Stimulated activated CD4-positive, alpha-beta T cell treated with anti-CD3 and anti-CD28 coated beads, Interleukin-4, amount 100 ng/mL, for 1 hour (primary cell): Measurements from ENCODE around the gene RIN3.

Experiments used
- DNase-seq: peaks from one replicate; pipeline ENCODE4 v3.0.0-alpha.2; 2020

The RIN3 gene

DNA sequence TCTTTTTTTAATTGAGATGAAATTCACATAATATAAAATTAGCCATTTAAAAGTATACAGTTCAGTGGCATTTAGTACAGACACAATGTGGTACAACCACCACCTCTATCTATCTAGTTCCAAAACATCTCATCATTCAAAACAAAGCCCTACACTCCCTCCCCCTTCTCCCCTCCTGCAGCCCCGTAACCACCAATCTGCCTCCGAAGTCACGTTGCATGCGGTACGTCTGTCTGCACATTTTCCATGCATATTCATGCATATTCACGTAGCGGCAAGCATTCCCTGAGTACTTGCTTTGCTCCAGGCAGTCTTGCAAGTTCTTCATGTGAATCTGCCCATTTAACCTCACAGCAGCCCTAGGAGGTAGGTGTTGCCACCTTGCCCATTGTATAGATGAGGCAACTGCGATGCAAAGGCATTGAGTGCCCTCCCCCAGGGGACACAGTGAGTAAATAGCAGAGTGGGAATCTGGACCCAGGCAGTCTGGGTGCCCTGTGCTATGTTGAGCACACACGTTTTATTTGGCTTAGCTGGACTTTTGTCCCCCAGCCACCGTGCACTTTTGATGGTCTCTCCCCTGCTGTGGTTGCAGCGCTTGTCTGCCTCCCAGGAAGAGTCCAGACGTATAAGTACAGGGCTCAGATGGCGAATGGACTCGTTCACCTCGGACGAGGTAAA, 43.4 kb downstream of the RIN3 start:
- DNase-seq: no peak

DNA sequence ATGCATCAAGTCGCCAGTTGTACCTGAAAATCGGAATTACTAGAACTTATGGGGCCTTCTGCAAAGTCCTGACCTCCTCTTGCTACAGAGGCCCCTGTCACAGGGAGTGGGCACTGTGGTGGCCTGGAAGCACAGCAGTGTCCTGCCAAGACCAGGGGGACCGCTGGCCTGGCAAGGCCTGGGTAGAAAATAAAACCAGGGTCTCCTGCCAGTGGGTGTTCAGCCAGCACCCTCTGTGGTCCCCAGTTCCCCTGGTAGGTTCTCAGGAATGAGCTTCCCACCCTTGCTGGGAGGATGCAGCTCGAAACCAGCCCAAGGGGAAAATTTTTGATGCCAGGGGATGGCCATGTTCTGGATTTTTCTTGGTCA, 43.9 kb downstream of the RIN3 start:
- DNase-seq: no peak

DNA sequence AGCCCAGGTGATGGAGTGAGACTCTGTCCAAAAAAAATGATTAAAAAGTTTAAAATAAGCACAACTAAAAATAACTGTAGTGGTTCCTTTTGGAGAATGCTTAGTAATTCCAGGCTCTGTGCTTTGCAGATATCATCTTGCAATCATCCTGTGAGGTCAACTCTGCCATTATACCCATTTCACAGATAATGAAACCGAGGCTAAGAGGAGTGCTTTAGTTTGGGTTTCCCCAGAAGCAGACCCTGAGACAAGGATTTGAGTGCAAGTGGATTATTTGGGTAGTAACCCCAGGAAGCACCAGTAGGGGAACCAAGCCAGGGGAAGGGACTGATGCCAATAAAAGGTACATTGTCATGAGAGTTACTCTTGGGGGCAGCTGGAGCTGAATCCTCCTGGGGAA, 44.7 kb downstream of the RIN3 start:
- DNase-seq: no peak

DNA sequence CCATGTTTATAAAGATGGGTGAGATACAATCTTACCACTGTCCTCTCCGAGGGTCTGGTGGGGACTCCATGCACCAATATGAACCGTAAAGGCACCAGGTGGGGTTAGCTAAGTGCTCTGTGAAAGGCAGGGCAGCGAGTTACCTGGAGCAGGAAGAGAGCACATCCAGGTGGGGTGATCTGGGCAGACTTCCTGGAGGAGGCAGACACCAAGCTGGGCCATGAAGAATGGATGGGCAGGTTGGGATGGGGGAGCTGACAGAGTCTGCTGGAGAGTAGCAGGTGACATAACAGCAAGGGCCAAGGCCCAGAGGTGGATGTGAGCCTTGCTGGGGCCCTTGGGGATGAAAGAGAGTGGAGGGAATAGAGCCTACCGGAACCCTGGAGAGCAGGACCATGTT, 45.9 kb downstream of the RIN3 start:
- DNase-seq: no peak

DNA sequence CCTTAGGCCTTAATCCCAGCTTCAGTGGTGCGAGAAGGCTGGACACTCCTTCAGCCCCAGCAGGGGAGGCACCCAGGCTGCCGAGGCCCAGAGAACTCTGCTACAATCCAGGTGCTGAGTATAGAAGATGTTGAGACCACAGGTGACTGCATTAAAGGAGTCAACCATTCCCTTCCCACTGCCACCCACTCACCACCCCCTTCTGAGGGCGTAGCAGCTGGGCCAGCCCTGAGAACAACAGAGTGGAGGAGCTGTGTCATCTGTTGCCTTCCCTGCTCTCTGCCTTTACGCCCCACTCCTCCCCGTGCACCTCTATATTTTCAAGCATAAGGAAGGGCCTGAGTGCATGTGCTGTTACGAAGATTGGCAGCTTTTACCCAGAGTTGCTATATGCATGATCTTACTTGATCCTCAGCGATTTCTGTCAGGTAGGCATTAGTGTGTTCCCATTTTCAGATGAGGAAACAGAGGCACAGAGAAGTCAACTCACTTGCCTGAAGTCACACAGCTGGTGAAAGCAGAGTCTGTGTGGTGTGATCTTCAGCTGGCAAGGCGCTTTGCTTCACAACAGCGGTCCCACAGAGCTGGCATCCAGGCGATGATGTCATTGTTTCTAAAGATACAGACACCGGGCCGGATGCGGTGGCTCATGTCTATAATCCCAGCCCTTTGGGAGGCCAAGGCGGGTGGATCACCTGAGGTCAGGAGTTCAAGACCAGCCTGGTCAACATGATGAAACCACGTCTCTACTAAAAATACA, 46.7 kb downstream of the RIN3 start:
- DNase-seq: no peak

DNA sequence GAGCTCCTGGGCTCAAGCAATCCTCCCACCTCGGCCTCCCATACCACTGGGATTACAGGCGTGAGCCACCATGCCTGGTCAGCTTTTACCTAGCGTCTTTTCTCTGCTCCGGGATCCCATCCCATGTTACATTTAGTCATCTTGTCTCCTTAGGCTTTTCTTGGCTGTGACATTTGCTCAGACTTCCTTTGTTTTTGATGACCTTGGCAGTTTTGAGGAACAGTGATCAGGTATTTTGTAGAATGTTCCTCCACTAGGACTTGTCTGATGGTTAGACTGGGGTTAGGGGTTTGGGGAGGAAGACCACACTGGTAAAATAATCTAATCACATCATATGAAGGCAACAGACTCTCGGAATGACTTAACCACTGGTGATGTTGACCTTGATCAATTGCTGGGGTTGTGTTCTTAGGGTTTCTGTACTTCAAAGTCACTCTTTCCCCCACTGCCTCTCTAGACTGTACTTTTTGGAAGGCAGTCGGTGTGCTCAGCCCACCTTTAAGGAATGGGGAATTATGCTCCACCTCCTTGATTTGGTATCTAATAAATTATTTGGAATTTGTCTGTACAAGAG, 48.4 kb downstream of the RIN3 start:
- DNase-seq: no peak

DNA sequence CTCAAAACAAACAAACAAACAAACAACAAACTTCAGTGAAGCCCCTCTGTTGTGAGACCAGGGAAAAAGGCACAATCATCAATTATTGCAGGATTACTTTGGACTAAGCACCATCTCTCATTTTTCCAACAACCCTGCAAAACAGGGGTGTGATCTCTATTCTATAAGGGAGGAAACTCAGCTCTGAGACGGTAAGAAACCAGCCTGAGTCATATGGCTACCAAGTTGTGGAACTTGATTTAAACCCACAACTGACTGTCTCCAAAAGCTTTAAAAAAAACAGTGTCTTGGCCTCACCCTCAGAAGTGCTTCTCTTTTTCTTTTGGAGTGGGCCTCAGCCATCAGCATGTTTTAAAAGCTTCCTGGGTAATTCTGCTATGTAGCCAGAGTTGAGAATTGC, 49.8 kb downstream of the RIN3 start:
- DNase-seq: no peak

DNA sequence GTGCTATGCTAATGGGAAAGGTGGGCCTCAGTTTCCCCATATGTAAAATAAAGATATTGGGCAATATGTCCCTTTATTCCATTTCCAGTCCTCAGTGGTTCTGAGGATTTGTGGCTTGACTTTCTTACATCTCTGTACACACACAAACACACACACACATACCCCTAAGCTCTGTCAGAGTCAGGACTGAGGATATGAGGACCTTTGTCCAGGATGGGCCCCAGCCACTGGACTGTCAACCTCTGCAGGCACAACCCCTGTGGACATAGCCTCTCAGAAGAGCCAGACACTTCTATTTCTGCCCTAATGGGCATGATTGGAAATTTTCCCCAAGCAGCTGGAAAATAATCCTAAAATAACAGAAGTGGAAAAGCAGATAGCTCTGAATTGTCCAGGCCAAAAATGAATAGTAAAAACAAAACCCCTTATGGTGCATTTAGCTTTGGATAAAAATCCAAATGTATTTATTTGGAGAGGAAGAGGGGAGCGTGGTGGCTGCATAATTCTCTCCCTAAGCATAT, 50.2 kb downstream of the RIN3 start:
- DNase-seq: no peak

DNA sequence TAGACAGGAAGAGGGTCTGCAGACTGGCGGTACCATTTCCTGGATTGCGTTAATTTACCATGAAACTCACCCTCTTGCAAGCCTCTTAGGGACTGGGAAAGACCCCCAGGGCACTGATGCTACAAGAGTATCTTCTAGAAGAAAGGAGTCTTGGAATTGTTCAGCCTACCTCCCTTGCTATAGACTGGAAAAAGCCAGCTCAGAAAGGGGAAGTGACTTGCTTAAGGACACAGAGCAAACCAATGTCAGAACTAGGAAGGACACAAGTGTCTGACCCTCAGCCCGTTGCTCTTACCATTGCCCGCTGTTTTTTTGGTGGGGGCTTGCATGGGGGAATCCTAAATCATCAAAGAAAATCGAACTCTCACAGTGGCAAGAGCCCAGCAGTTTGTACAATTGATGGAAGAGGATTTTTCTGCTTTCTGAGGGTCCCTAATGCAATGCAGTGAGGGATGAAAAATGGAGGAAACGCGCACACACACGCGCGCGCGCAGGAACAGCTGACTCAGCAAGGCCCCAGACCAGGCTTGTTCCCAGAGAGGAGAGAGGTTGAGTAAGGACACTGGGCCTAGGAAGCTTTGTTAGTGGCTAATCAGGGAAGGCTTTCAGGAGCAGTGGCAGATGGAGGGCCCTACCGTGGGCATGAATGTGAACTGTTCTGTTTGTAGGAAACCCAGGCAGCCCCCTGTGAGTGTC, 50.9 kb downstream of the RIN3 start:
- no peak for DNase-seq

DNA sequence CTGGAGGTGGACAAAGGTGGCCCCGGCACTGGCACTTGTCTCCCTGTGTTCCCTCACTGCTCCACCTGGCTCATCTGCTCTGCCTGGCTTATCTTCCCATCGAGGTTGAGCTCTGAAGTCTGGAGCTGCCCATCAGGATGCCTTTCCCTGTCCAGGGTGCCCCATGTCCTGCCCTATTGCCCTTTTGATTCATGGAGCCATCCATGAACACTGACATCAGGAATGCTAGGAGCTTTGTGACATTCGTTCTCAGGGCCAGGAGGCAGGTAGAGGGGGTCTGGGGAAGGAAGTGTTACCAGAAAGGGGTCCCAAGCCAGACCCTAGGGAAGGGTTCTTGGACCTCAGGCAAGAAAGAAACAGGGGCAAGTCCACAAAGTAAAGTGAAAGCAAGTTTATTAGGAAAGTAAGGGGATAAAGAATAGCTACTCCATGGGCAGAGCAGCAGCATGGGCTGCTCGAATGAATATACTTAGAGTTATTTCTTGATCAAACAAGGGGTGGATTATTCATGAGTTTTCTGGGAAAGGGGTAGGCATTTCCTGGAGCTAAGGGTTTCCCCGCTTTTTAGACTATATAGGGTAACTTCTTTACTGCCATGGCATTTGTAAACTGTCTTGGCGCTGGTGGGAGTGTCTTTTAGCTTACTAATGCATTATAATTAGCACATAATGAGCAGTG, 51.6 kb downstream of the RIN3 start:
- no peak for DNase-seq

DNA sequence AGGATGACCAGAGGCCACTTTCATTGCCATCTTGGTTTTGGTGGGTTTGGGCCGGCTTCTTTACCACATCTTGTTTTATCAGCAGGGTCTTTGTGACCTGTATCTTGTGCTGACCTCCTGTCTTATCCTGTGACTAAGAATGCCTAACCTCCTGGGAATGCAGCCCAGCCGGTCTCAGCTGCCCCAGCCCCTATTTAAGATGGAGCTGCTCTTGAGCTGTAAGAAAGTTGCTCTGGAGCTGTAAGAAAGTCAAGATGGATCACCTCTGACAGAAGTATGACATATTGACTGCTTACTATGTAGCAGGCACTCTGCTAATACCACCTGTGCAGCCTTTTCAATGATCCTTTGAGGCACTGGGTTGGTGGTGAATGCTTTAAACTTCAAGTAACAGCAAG, 52.1 kb downstream of the RIN3 start:
- DNase-seq: no peak

DNA sequence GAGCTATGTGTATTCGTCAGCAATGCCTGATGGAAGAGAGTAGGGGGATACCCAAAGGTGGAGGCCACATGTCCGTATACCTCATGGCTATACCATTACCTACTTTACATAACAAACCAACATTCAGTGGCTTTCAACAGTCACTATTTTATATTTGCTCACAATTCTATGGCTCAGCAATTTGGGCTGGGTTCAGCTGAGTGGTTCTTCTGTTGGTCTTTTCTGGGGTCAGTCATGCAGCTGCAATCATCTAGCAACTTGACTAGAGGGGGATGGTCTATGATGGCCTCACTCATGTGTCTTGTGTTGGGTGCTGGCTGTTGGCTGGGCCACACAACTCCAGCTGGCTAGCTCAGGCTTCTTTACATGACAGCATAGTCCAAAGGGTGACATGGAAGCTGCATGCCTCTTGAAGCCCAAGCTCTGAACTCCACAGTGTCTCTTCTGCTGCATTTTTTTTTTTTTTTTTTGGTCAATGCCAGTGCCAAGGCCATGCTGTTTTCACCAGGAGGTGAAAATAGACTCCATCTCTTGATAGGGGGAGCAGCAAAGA, 53.7 kb downstream of the RIN3 start:
- no peak for DNase-seq

DNA sequence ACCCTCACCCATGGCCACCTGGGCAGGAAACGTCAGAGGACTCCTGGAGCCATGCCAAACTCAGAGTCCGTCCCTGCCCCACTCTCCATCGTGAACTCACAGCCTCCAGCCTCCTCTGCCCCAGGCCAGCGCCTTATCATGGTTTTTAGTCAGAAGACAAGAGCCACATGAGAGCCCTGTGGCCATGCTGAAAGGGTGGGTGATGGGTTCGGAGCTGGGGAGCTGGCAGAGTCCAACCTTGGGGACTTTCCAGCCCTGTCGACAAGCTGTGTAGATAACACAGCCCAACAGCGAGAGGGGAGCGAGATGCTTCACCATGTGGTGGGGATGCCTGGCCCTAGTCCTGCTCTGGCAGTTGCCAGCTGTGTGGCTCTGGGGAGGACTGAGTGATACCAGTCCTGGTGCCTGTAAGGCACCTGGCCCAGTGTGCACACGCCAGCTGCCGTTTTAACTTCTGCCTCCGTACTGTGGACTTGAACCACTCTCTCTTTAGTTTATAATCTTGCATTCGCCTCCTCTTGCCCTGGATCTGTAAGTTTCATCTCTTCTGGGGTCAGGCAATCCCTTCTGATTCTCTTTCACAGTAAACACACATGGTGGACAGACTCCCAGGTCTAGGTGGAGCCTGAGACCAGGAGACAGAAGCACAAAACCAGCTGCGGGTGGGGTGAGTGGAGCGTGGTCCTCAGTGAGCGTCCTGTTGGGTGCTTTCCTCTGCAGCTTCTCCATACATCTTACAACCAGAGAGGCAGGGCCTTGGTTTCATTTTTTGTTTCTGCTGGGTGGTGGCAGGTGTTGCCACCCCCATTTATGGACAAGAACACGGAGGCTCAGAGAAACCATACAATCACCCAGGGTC, 55.3 kb downstream of the RIN3 start:
- DNase-seq: no peak

DNA sequence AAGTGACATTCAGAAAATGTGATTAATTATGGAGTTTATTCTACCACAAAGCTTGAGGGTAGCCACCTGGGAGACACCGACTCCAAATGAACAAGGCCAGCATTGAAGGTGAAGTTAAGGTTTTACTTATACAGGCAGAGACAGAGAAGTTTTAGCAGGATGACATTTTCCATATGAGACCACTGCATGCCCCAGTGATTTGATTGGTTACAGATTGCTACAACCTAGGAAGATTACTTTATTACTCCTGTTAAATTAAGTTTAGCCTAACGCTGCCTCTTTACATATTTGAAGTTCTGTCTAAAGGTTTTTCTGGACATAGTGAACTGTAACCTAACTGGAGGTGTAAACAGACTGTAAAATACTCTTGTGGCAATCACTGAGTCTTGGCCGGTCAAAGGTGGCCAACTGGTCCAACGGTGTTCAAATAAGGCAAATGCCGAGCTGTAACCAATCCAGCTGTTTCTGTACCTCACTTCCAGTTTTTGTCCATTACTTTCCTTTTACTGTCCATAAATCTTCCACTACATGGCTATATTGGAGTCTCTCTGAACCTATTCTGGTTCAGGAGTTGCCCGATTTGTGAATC, 57.2 kb downstream of the RIN3 start:
- DNase-seq: no peak

DNA sequence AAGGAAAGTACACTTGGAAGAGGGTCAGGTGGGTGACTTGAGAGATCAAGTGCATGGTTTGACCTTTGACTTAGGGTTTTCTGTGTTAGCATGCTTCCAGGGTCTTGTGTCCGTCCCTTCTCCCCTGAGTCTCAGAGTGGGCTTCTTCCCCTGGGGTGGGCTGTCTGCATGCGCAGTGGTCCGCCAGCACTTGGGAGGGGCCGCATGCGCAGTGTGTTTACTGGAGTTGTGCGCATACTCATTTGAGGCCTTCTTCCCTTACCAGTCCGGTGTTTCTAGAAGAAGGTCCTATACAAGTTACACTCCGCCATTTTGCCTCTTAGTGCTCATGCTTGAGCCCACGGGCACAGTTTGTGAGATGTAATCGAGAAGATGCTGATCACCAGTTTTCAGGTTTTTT, 58.5 kb downstream of the RIN3 start:
- no peak for DNase-seq

DNA sequence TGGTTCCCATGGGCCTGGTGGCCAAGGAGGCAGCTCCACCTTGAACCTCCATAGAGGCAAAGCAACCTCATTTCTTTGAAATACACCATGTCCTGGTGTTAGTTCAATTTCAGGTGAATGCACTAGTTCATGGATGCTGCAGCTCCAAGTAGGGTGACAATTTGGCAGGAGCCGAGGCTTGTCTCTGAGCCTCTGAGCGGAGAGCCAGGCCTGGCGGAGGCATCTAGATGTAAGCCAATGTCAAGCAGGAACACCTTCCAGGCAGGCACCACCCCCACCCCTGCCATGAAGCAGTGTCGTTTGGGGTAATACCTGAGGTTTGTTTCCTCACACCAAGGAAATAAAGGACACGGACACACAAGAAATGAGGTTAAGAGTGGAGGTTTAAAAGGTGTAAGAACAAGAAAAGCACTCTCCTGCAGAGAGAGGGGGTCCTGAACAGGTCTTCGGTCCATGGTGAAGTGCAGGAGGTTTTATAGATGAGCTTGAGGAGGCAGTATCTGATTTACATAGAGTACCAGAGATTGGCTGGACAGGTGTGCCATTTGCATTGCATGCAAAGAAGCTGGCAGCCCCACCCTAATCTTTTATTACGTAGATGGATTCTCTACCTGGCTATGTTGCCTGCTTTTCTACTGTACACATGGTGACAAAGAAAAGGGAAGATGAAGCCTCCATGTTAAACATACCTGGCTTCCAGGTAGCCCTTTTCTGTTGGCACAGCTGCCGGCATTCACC, 60.3 kb downstream of the RIN3 start:
- DNase-seq: no peak

DNA sequence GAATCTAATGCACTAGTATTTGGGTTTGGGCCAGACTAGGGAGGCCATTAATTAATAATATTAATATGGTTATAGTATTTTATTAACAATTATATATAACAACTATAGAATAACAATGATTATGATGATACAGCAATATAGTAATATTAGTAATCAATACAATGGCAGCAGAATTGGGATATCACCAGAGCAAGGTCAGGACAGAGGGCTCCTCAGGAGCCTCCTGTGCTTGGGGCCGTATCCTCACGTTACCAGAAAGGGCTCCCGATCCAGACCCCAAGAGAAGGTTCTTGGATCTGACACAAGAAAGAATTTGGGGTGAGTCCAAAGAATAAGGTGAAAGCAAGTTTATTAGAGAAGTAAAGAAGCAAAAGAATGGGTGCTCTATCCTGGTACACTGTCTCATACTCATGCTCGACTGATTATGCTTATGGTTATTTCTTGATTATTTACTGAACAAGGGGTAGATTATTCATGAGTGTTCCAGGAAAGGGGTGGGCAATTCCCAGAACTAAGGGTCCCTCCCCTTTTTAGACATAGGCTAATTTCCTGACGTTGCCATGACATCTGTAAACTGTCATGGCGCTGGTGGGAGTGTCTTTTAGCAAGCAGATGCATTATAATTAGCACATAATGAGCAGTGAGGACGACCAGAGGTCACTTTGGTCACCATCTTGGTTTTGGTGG, 61.6 kb downstream of the RIN3 start:
- DNase-seq: no peak

DNA sequence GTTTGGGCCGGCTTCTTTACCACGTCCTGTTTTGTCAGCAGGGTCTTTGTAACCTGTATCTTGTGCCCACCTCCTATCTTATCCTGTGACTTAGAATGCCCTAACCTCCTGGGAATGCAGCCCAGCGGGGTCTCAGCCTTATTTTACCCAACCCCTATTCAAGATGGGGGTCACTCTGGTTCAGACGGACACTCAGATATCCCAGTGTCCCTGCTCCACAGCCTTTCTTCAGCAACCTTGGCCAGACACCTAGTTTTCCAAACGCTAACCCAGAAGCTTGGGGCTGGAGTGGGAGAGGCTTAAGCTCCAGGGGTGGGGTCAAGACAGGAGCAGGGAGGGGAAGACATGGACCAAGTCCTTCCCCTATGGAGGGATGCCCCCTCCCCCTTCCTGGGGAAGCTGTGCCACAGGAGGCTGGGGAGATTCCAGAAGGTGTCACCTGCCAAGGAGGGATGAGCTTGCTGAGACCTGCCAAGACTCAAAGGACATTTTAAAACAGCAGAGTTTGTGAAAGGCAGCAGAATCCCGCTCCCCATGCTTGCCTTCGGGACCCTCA, 62.2 kb downstream of the RIN3 start:
- no peak for DNase-seq

DNA sequence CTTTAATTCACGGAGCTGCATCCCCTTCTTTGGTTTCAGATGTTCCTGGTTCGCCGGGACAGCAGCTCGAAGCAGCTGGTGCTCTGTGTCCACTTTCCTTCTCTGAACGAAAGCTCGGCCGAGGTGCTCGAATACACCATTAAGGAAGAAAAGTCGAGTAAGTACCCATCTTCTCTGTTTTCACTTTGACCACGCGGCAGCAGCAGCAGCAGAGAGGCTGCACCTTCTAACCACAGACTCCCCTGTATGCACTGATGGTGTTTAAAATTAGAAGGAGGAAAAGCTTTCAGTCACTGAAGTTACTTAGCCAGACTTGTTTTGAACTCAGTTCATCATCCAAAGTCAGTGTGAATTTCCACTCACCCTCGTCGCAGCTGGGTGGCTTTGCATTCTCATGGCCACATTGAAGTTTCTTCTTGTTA, 63.8 kb downstream of the RIN3 start:
- no peak for DNase-seq

DNA sequence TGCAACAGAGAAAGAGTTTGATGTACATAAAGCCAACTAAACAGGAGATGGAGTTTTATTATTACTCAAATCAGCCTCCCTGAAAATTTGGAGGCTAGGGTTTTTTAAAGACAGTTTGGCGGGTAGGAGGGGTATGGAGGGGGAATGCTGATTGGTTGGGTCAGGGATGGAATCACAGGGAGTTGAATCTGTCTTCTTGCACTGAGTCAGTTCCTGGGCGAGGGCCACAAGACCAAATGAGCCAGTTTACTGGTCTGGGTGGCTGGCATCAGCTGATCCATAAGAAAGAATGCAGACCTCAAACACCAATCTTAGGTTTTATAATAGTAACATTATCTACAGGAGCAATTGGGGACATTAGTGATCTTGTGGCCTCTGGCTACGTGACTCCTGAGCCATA, 64.9 kb downstream of the RIN3 start:
- DNase-seq: no peak
